CD4-positive, CD25-positive, alpha-beta regulatory T cell (primary cell): ENCODE results near the gene ZNF652. TPM values are rescaled to one million over a fixed set of nuclear protein-coding genes. Genes with fewer than 3 reads are reported as not detected.

Source experiments
- ATAC-seq, 2 donors: fragments of 150-1000 bp; cut with Tn5 transposase; one replicate each; pipeline ENCODE4 v1.10.0; 2021; ENCODE audit warnings: low read depth in 2 of 2, moderate number of reproducible peaks in 2 of 2, moderate library complexity in 1 of 2
- DNase-seq, 3 donors: peaks; one replicate each; pipeline versions ENCODE4 v3.0.0 to v3.0.0-alpha.2; 2012 to 2022; ENCODE audit warnings: mixed read lengths in 1 of 3
- H3K27ac ChIP-seq: one replicate; pipeline ENCODE4 v1.7.0; 2013; ENCODE audit warnings: mild to moderate bottlenecking, low read length; ENCODE audit not compliant: insufficient read depth, poor library complexity, severe bottlenecking
- H3K27me3 ChIP-seq: one replicate; pipeline ENCODE4 v1.7.0; 2013; ENCODE audit warnings: low read length; ENCODE audit not compliant: control insufficient read depth, insufficient read depth
- H3K36me3 ChIP-seq: one replicate; pipeline ENCODE4 v1.7.0; 2013; ENCODE audit warnings: mild to moderate bottlenecking, low read length, moderate library complexity; ENCODE audit not compliant: control insufficient read depth, insufficient read depth
- H3K4me1 ChIP-seq: 2 replicates; pipeline ENCODE4 v1.7.0; 2013; ENCODE audit warnings: mild to moderate bottlenecking, low read length; ENCODE audit not compliant: insufficient read depth, control insufficient read depth, poor library complexity, severe bottlenecking
- H3K4me3 ChIP-seq: one replicate; pipeline ENCODE4 v1.7.0; 2013; ENCODE audit warnings: low read depth, mild to moderate bottlenecking, low read length, moderate library complexity
- H3K9me3 ChIP-seq, 2 experiments: 1 replicate in 1 of 2; 2 replicates in 1 of 2; pipeline ENCODE4 v1.7.0; 2013; ENCODE audit warnings: low read length in 2 of 2, mild to moderate bottlenecking in 1 of 2, moderate library complexity in 1 of 2; ENCODE audit not compliant: control insufficient read depth in 2 of 2
- H3K27ac Mint-ChIP-seq, 3 donors: one replicate each; pipeline ENCODE4 v1.8.0; 2020 to 2022; ENCODE audit warnings: mild to moderate bottlenecking in 3 of 3, mixed read lengths in 3 of 3, moderate library complexity in 2 of 3
- H3K27me3 Mint-ChIP-seq: one replicate; pipeline ENCODE4 v1.8.0; 2022; ENCODE audit warnings: mild to moderate bottlenecking, mixed read lengths
- H3K36me3 Mint-ChIP-seq: one replicate; pipeline ENCODE4 v1.8.0; 2020; ENCODE audit warnings: mixed read lengths
- H3K4me1 Mint-ChIP-seq, 4 donors: one replicate each; pipeline ENCODE4 v1.8.0; 2020 to 2022; ENCODE audit warnings: mixed read lengths in 4 of 4, mild to moderate bottlenecking in 1 of 4
- H3K4me3 Mint-ChIP-seq, 4 donors: one replicate each; pipeline ENCODE4 v1.8.0; 2020 to 2022; ENCODE audit warnings: mild to moderate bottlenecking in 4 of 4, mixed read lengths in 4 of 4, moderate library complexity in 3 of 4
- H3K9me3 Mint-ChIP-seq, 7 donors: one replicate each; pipeline ENCODE4 v1.8.0; 2020 to 2022; ENCODE audit warnings: mixed read lengths in 7 of 7, mild to moderate bottlenecking in 3 of 7, moderate library complexity in 2 of 7
- polyA plus RNA-seq, 4 donors: library from polyadenylated mRNA; unstranded; fragments of 300-500 nt; fragmentation: Illumina TruSeq; gene quantifications; one replicate each; pipeline ENCODE4 v1.2.3, GENCODE V29; 2021
- total RNA-seq: library from RNA; stranded (reverse); gene quantifications from one replicate; pipeline ENCODE4 v1.2.3, GENCODE V29; 2022

Gene ZNF652
- total and polyA plus RNA-seq, 5 donors from 2014 or later = 8.9 to 34.4 (median 16.1) TPM

- DNase-seq (no peak), ATAC-seq (no peak)
- H3K36me3 Mint-ChIP-seq = peaks cover 15% of the 10 kb centered on the region
- no peak overlapping the region for H3K4me3 Mint-ChIP-seq
- H3K4me1 Mint-ChIP-seq = peaks cover 26 to 45% (median 27%) of the 10 kb centered on the region in 4 donors
- Histone ChIP-seq H3K36me3 (no peaks in the 10 kb centered on the region), H3K27ac (no peak overlapping the region), H3K4me3 (no peak overlapping the region), H3K4me1 (peaks cover 18% of the 10 kb centered on the region), H3K9me3 (no peaks in the 10 kb centered on the region), H3K27me3 (no peaks in the 10 kb centered on the region)
- no peaks in the 10 kb centered on the region for H3K9me3 Mint-ChIP-seq
- no peaks in the 10 kb centered on the region for H3K27me3 Mint-ChIP-seq
- H3K27ac Mint-ChIP-seq = peak overlapping the region in 2 of 3 donors; percentile 33 to 48
These were observed 8.4 kb downstream of the ZNF652 start for GRCh38 chr17:49353607-49354006.

DNA sequence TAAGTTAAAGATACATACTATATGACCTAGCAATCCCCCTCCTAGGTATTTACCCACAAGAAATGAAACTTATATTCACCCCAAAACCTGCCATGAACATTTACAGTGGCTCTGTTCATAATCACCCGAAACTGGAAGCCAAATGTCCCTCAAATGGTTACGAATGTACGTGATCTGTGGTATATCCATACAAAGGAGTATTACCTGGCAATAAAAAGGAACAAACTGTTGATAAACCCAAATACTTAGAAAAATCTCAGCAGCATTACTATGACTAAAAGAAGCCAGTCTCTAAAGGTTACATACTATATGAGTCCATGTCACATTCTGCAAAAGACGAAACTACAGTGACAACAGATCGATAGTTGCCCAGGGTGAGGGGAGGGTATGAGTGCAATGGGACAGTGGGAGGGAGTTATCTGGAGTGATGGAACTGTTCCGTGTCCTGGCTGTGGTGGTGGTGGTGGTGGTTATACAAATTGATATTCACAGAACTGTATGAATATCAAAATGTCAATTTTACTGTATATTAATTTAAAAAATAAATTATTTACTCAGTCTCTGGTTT is 9.4 kb downstream of the ZNF652 start:
- Histone ChIP-seq H3K4me1 (peaks cover 11% of the 10 kb centered on the region), H3K4me3 (no peak overlapping the region), H3K27me3 (no peaks in the 10 kb centered on the region), H3K27ac (no peak overlapping the region), H3K36me3 (no peaks in the 10 kb centered on the region), H3K9me3 (no peaks in the 10 kb centered on the region)
- H3K4me1 Mint-ChIP-seq = peaks cover 17 to 45% (median 26%) of the 10 kb centered on the region in 4 donors
- DNase-seq (no peak), ATAC-seq (no peak)
- H3K4me3 Mint-ChIP-seq = peak overlapping the region in 1 of 4 donors; percentile 59
- H3K36me3 Mint-ChIP-seq = peaks cover 15% of the 10 kb centered on the region
- no peaks in the 10 kb centered on the region for H3K27me3 Mint-ChIP-seq
- no peaks in the 10 kb centered on the region for H3K9me3 Mint-ChIP-seq
- peak overlapping the region in 1 of 3 donors; percentile 11 for H3K27ac Mint-ChIP-seq

- Histone ChIP-seq H3K4me3 (no peak overlapping the region), H3K27ac (no peak overlapping the region), H3K27me3 (no peaks in the 10 kb centered on the region), H3K9me3 (no peaks in the 10 kb centered on the region), H3K36me3 (no peaks in the 10 kb centered on the region), H3K4me1 (peaks cover 6% of the 10 kb centered on the region)
- no peak for DNase-seq
- no peaks in the 10 kb centered on the region for H3K27me3 Mint-ChIP-seq
- ATAC-seq = no peak
- peaks cover 15% of the 10 kb centered on the region for H3K36me3 Mint-ChIP-seq
- H3K9me3 Mint-ChIP-seq = no peaks in the 10 kb centered on the region
- H3K27ac Mint-ChIP-seq = peak overlapping the region in 1 of 3 donors; percentile 32
- H3K4me1 Mint-ChIP-seq = peaks cover 17 to 46% (median 27%) of the 10 kb centered on the region in 4 donors
- no peak overlapping the region for H3K4me3 Mint-ChIP-seq
These were observed 10.4 kb downstream of the ZNF652 start for GRCh38 chr17:49351572-49352140.

- Histone ChIP-seq H3K9me3 (no peaks in the 10 kb centered on the region), H3K4me3 (no peak overlapping the region), H3K27ac (no peak overlapping the region), H3K4me1 (peaks cover 5% of the 10 kb centered on the region), H3K27me3 (no peaks in the 10 kb centered on the region), H3K36me3 (no peaks in the 10 kb centered on the region)
- Mint-ChIP-seq H3K27ac (no peak overlapping the region), H3K36me3 (peaks cover 15% of the 10 kb centered on the region), H3K9me3 (no peaks in the 10 kb centered on the region), H3K4me1 (peaks cover 12 to 53% (median 24%) of the 10 kb centered on the region in 4 donors), H3K27me3 (no peaks in the 10 kb centered on the region), H3K4me3 (no peak overlapping the region)
- ATAC-seq = no peak
- no peak for DNase-seq
These were observed 12.5 kb downstream of the ZNF652 start for GRCh38 chr17:49349541-49349940.

GRCh38 chr17:49344914-49345313 is 17.1 kb downstream of the ZNF652 start:
- H3K4me3 ChIP-seq = no peak overlapping the region
- H3K27me3 Mint-ChIP-seq = no peaks in the 10 kb centered on the region
- H3K9me3 Mint-ChIP-seq = no peaks in the 10 kb centered on the region
- H3K36me3 ChIP-seq = no peaks in the 10 kb centered on the region
- no peak overlapping the region for H3K27ac ChIP-seq
- peak overlapping the region in 1 of 3 donors; percentile 38 for H3K27ac Mint-ChIP-seq
- H3K9me3 ChIP-seq = no peaks in the 10 kb centered on the region
- no peak for ATAC-seq
- peaks cover 33% of the 10 kb centered on the region for H3K4me1 ChIP-seq
- no peaks in the 10 kb centered on the region for H3K27me3 ChIP-seq
- H3K4me3 Mint-ChIP-seq = no peak overlapping the region
- no peak for DNase-seq
- H3K36me3 Mint-ChIP-seq = peaks cover 10% of the 10 kb centered on the region
- peaks cover 14 to 70% (median 39%) of the 10 kb centered on the region in 4 donors for H3K4me1 Mint-ChIP-seq

DNA sequence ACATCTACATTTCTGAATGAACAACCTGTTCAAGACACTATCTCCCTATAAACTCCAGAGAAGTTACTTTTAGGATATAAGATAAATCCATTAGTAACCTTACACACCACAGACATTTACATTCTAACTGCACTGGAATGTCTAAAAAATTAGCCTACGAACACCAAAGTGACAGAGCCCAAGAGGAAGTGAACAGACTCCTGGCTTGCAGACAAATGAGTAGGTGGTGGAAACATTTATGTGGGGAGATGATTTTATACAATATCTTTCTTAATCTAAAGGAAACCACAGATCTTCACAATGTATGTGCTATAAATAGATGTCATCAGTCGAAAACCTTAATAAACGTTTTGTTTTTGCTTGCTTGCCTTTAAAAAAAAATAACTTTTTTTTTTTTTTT is 18.8 kb downstream of the ZNF652 start:
- Histone ChIP-seq H3K27ac (no peak overlapping the region), H3K4me3 (peak overlapping the region; percentile 58), H3K27me3 (no peaks in the 10 kb centered on the region), H3K4me1 (peaks cover 33% of the 10 kb centered on the region), H3K9me3 (no peaks in the 10 kb centered on the region), H3K36me3 (no peaks in the 10 kb centered on the region)
- Mint-ChIP-seq H3K4me3 (peak overlapping the region; percentile 30 to 94 (median 56)), H3K27me3 (peaks cover 4% of the 10 kb centered on the region), H3K9me3 (no peaks in the 10 kb centered on the region), H3K4me1 (peaks cover 15 to 71% (median 44%) of the 10 kb centered on the region in 4 donors), H3K27ac (peak overlapping the region in 2 of 3 donors; percentile 1 to 21), H3K36me3 (peaks cover 10% of the 10 kb centered on the region)
- ATAC-seq (peak in 1 of 2 donors; percentile 24), DNase-seq (peak in 1 of 3 donors; percentile 38)

GRCh38 chr17:49342575-49342936 is 19.5 kb downstream of the ZNF652 start:
- H3K4me3 ChIP-seq = peak overlapping the region; percentile 72
- H3K4me1 ChIP-seq = peaks cover 29% of the 10 kb centered on the region
- no peaks in the 10 kb centered on the region for H3K9me3 Mint-ChIP-seq
- no peaks in the 10 kb centered on the region for H3K9me3 ChIP-seq
- peaks cover 15 to 69% (median 43%) of the 10 kb centered on the region in 4 donors for H3K4me1 Mint-ChIP-seq
- H3K27me3 Mint-ChIP-seq = peaks cover 4% of the 10 kb centered on the region
- H3K4me3 Mint-ChIP-seq = peak overlapping the region; percentile 39 to 94 (median 56)
- peak overlapping the region; percentile 33 for H3K27ac ChIP-seq
- DNase-seq = no peak
- peaks cover 12% of the 10 kb centered on the region for H3K36me3 Mint-ChIP-seq
- peak; percentile 16 for ATAC-seq
- no peaks in the 10 kb centered on the region for H3K36me3 ChIP-seq
- H3K27me3 ChIP-seq = no peaks in the 10 kb centered on the region
- peak overlapping the region; percentile 56 to 82 (median 74) for H3K27ac Mint-ChIP-seq

GRCh38 chr17:49341356-49341755 is 20.7 kb downstream of the ZNF652 start:
- H3K4me1 ChIP-seq = peaks cover 28% of the 10 kb centered on the region
- no peaks in the 10 kb centered on the region for H3K27me3 ChIP-seq
- peak overlapping the region; percentile 61 to 94 (median 74) for H3K4me3 Mint-ChIP-seq
- no peaks in the 10 kb centered on the region for H3K9me3 Mint-ChIP-seq
- H3K9me3 ChIP-seq = no peaks in the 10 kb centered on the region
- no peak for DNase-seq
- H3K27ac Mint-ChIP-seq = peak overlapping the region; percentile 20 to 56 (median 35)
- ATAC-seq = no peak
- no peaks in the 10 kb centered on the region for H3K36me3 ChIP-seq
- H3K4me3 ChIP-seq = peak overlapping the region; percentile 32
- peaks cover 15 to 62% (median 40%) of the 10 kb centered on the region in 4 donors for H3K4me1 Mint-ChIP-seq
- no peak overlapping the region for H3K27ac ChIP-seq
- H3K36me3 Mint-ChIP-seq = peaks cover 12% of the 10 kb centered on the region
- peaks cover 4% of the 10 kb centered on the region for H3K27me3 Mint-ChIP-seq
